RWPE2 (cell line): Measurements from ENCODE around the gene EFCAB8.
A peak's percentile ranks its signal among the peaks of the same experiment; 100 is the strongest.

Experiments
- ATAC-seq: fragments of 200-7000 bp; cut with Tn5 transposase; 3 replicates; pipeline ENCODE4 v1.9.1; 2021; ENCODE audit warnings: low read depth
- DNase-seq: peaks from one replicate; pipeline ENCODE4 v3.0.0-alpha.2; 2020; ENCODE audit warnings: low spot score
- H3K27ac ChIP-seq: fragments of 450-650 bp; 2 replicates; pipeline ENCODE4 v1.5.1; 2017; ENCODE audit warnings: mild to moderate bottlenecking; ENCODE audit not compliant: poor library complexity, severe bottlenecking
- H3K27me3 ChIP-seq: fragments of 250-450 bp; sonication (Bioruptor Pico); 2 replicates; pipeline ENCODE4 v1.5.1; 2021; ENCODE audit warnings: mild to moderate bottlenecking, moderate library complexity; ENCODE audit not compliant: insufficient read depth, poor library complexity, severe bottlenecking
- H3K36me3 ChIP-seq: fragments of 250-450 bp; sonication (Bioruptor Pico); 2 replicates; pipeline ENCODE4 v1.5.1; 2020; ENCODE audit warnings: low read depth, mild to moderate bottlenecking, moderate library complexity
- H3K4me1 ChIP-seq: fragments of 250-450 bp; sonication (Bioruptor Pico); 2 replicates; pipeline ENCODE4 v1.5.1; 2021; ENCODE audit warnings: mild to moderate bottlenecking, moderate library complexity; ENCODE audit not compliant: insufficient read depth, poor library complexity, severe bottlenecking
- H3K4me3 ChIP-seq: fragments of 250-450 bp; sonication (Bioruptor Pico); 2 replicates; pipeline ENCODE4 v1.5.1; 2021; ENCODE audit warnings: mild to moderate bottlenecking, moderate library complexity; ENCODE audit not compliant: severe bottlenecking
- H3K9me3 ChIP-seq: fragments of 250-450 bp; sonication (Bioruptor Pico); 2 replicates; pipeline ENCODE4 v1.5.1; 2021; ENCODE audit warnings: mild to moderate bottlenecking, moderate library complexity; ENCODE audit not compliant: severe bottlenecking
- CTCF ChIP-seq: fragments of 450-650 bp; IDR thresholded peaks from one replicate; pipeline ENCODE4 v1.5.1; 2017; ENCODE audit warnings: mild to moderate bottlenecking, moderate library complexity; ENCODE audit not compliant: poor library complexity, severe bottlenecking

Gene EFCAB8

GRCh38 chr20:32886652-32887051 lies 27.9 kb downstream of the EFCAB8 start:
- Histone ChIP-seq H3K36me3 (no peaks in the 10 kb centered on the region), H3K27me3 (no peaks in the 10 kb centered on the region), H3K4me3 (no peak overlapping the region), H3K4me1 (no peaks in the 10 kb centered on the region), H3K27ac (no peak overlapping the region), H3K9me3 (no peaks in the 10 kb centered on the region)
- no peak for ATAC-seq
- TF ChIP-seq CTCF, result no peak
- DNase-seq, result no peak

GRCh38 chr20:32887492-32887891 lies 28.8 kb downstream of the EFCAB8 start:
- Histone ChIP-seq H3K27me3 (no peaks in the 10 kb centered on the region), H3K36me3 (no peaks in the 10 kb centered on the region), H3K27ac (no peak overlapping the region), H3K9me3 (no peaks in the 10 kb centered on the region), H3K4me1 (no peaks in the 10 kb centered on the region), H3K4me3 (no peak overlapping the region)
- ATAC-seq (no peak), DNase-seq (no peak)
- no peak for TF ChIP-seq CTCF

- no peaks in the 10 kb centered on the region for H3K4me1 ChIP-seq
- H3K4me3 ChIP-seq, result no peak overlapping the region
- DNase-seq (no peak), ATAC-seq (no peak)
- no peaks in the 10 kb centered on the region for H3K27me3 ChIP-seq
- H3K27ac ChIP-seq, result no peak overlapping the region
- H3K9me3 ChIP-seq, result no peaks in the 10 kb centered on the region
- H3K36me3 ChIP-seq, result no peaks in the 10 kb centered on the region
- TF ChIP-seq CTCF, result no peak
These were observed 29.9 kb downstream of the EFCAB8 start for GRCh38 chr20:32888636-32889035.

GRCh38 chr20:32889281-32889680 lies 30.6 kb downstream of the EFCAB8 start:
- no peak for ATAC-seq
- no peaks in the 10 kb centered on the region for H3K27me3 ChIP-seq
- H3K4me1 ChIP-seq, result no peaks in the 10 kb centered on the region
- no peaks in the 10 kb centered on the region for H3K36me3 ChIP-seq
- H3K4me3 ChIP-seq, result no peak overlapping the region
- no peak overlapping the region for H3K27ac ChIP-seq
- no peaks in the 10 kb centered on the region for H3K9me3 ChIP-seq
- TF ChIP-seq CTCF, result no peak
- no peak for DNase-seq

- no peak for ATAC-seq
- no peaks in the 10 kb centered on the region for H3K27me3 ChIP-seq
- no peak overlapping the region for H3K4me3 ChIP-seq
- peak; percentile 73 for DNase-seq
- no peaks in the 10 kb centered on the region for H3K36me3 ChIP-seq
- H3K27ac ChIP-seq, result no peak overlapping the region
- no peaks in the 10 kb centered on the region for H3K4me1 ChIP-seq
- TF ChIP-seq CTCF, result no peak
- no peaks in the 10 kb centered on the region for H3K9me3 ChIP-seq
These were observed 32.8 kb downstream of the EFCAB8 start for GRCh38 chr20:32891491-32891890.
